HG02571 (cell line): Measurements from ENCODE around the gene TRIP12.
"Not testable (repeated sequence)": the region's sequence is repeated elsewhere in the genome, so short reads cannot be mapped to it uniquely, and the experiment has no call there.

Experiments used
- ATAC-seq: cut with Tn5 transposase; IDR thresholded peaks from one replicate; pipeline ENCODE4 v1.9.1; 2021; ENCODE audit warnings: mild to moderate bottlenecking, moderate library complexity; ENCODE audit not compliant: unreplicated experiment

TRIP12 gene

DNA sequence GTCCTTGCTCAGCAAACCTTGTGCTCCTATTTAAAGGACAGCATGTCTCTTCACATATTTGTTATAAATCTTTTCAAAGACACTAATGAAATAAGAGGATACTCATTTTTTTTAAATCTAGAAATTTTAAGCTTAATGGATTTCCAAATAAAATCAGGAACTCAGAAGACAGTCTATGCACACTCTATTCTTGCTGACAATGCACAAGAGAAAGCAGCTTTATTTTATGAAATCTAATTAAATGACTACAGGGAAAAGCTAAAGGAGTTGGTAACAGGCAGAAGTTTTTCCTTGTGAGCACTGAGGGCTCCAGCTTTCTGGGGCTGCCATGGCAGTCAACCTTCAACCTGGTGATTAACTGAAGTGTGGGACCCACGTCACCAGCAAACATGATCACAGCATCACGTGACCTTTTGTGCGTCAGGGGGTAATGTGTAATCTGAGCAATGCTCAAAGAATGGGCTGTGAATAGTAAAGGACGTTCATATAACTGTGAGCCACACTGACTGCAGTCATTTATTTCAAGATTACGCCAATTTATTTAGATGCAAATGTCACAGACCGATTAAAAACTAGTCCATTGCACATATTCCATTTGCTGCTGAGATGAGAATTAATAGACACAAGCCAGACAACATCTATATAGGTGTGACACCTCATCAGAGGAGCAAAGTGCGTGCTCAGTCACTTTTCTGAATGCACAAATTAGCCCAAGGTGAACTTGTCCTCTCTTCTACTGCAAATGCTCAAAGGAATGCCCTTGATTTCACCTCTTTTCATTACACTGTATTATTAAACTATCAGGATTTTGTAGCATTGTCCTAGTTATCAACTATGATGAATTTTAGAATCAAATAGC, 195.9 kb downstream of the TRIP12 start:
- ATAC-seq: no peak

DNA sequence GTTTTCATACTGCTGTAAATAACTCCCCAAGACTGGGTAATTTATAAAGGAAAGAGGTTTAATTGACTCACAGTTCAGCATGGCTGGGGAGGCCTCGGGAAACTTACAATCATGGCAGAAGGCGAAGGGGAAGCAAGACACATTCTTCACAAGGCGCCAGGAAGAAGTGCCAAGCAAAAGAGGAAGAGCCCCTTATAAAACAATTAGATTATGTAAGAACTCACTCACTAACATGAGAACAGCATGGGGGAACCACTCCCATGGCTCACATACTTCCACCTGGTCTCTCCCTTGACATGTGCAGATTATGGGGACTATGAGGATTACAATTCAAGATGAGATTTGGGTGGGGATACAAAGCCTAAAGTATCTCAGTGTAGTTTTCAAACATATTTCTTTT, 198.6 kb downstream of the TRIP12 start:
- ATAC-seq: not testable (repeated sequence)

DNA sequence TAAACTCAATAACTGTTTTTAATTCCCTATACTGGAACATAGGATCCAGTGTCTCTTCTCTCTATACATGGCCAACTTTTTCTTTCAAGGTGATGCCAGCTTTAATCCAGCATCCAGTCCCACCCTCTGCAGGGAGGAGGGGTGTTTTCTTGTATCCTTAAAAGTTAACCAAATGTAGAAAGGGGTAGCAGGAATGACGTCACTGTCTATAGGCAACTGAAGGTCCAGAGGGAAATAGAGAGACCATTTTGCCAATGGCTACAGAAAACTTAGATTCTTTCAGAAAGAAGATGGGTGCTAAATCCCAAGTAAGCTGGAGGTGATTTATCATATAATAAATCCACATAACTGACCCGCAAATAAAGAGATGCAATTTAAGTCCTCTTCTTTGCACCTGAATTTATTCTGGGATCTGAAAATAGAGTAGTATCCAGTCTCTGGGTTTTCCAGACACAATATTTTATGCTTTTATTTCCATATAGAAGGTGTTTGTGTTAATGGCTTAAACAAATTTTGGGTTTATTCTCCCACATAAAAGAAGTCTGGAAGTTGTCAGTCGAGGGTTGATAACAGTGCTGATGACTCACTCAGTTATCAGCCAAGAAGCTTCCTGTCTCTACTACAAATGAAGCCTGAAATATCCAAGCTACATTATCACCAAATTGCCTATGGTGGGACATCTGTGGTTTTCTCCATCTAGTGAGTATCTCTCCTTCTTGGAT, 201.7 kb downstream of the TRIP12 start:
- no peak for ATAC-seq

- ATAC-seq: no peak
Observed at GRCh38 chr2:229718057-229718456, 203.8 kb downstream of the TRIP12 start.

DNA sequence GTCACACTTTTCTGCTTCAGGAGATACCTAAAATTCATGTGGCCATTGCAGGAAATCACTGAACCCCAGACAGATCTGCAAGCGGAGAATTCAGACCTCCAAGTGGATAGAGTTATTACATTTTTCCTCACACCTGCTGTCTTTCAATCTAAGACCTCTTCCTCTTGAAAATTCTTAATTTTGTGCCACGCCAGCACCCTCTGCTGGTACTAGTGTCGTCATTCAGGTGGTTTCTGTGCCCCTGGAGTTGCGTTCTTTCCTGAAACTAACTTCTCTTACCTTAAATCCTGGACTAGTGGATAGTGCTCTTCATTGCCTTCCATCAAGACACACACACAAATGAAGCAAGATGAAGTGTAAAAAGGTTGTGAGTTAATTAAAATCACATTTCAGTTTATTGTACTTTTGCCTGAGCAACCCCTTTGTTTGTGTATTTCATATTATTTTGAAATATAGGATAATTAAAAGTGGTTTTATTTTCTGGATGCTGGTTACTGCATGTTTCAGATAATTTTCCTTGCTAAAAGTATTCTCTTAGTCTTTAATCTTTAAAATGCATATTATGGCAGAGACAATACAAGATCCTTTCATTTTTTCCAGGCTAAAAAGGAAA, 205.8 kb downstream of the TRIP12 start:
- ATAC-seq: no peak

DNA sequence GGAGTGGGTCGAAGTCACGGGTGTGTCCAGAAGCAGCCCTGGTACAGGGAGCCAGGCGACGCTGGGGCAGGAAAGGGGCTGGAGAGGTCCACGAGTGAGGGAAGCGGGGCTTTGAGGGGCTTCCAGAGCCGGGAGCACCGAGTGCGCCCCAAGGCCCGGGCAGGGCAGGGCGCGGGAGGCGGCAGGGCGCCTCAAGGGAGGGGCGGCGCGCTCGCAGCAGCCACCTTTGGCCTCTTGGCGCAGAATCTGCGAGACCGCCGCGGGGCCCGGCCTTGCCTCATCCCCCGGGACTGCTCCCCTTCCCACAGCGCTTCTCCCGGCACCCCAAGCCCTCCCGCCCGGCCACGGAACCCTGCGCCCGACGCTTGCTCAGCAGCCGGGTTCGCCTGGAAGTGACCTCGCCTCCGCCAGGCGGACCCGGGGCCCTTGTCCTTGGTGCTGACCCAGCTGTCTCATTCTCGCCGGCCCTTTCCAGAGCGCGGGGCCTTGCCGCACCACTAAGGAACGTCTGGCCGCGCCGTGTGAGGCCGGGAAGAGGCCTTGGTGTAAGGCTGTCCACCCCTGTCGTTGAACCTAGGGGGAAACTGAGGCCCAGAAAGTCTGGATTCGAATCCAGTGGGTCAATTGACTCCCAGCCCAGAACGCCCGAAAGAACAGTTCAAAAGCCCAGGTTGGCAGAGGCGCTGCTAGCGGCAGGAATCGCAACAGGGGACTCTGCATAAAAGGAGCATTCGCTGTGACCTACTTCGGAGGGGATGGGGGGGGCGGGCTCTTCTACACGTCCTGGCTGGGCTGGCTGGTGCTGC, 206.9 kb downstream of the TRIP12 start:
- ATAC-seq: peak; percentile 42

- peak; percentile 75 for ATAC-seq
Observed at GRCh38 chr2:229714080-229714735, 207.6 kb downstream of the TRIP12 start, which contains the start of gene DNER. TSS of gene DNER (minus strand) at chr2:229714555. CDS start at chr2:229714423, 132 bp downstream.
